Thyroid gland (tissue), 4 donors: Measurements from ENCODE around the gene CREBBP. TPM values are rescaled to one million over a fixed set of nuclear protein-coding genes. Genes with fewer than 3 reads are reported as not detected.
A peak's percentile ranks its signal among the peaks of the same experiment; 100 is the strongest.

Experiments used
- DNase-seq, 2 donors: peaks; one replicate each; pipeline ENCODE4 v3.0.0-alpha.2; 2019
- H3K27ac ChIP-seq, 3 donors: fragments of 200-600 bp; sonication (generic); 1 replicate in 2 of 3; 2 replicates in 1 of 3; pipeline ENCODE4 v1.5.1; 2016 to 2019; ENCODE audit warnings: mild to moderate bottlenecking in 1 of 3, moderate library complexity in 1 of 3
- H3K27me3 ChIP-seq: fragments of 200-600 bp; sonication (generic); one replicate; pipeline ENCODE4 v1.5.1; 2019
- H3K36me3 ChIP-seq, 2 donors: fragments of 200-600 bp; sonication (generic); one replicate each; pipeline ENCODE4 v1.5.1; 2016 to 2019
- H3K4me1 ChIP-seq, 2 donors: fragments of 200-600 bp; sonication (generic); one replicate each; pipeline ENCODE4 v1.5.1; 2017 to 2019
- H3K4me3 ChIP-seq, 3 donors: fragments of 200-600 bp; sonication (generic); replicated peaks in 1 of 3; 1 replicate in 2 of 3; 2 replicates in 1 of 3; pipeline ENCODE4 v1.5.1; 2016; ENCODE audit warnings: mild to moderate bottlenecking in 1 of 3
- H3K9me3 ChIP-seq: fragments of 200-600 bp; sonication (generic); one replicate; pipeline ENCODE4 v1.5.1; 2017
- CTCF ChIP-seq, 6 experiments: fragments of 200-600 bp in 3 of 6; fragments of 450-650 bp in 3 of 6; sonication (generic) in 3 of 6; IDR thresholded peaks; one replicate each; pipeline ENCODE4 v1.5.1; 2016 to 2019; ENCODE audit warnings: antibody characterized with exemption in 6 of 6, mild to moderate bottlenecking in 2 of 6, inconsistent platforms in 1 of 6, moderate library complexity in 1 of 6
- POLR2A ChIP-seq, 2 donors: fragments of 450-650 bp; IDR thresholded peaks; one replicate each; pipeline ENCODE4 v1.6.1; 2017; ENCODE audit warnings: antibody characterized with exemption in 2 of 2, mild to moderate bottlenecking in 2 of 2, moderate library complexity in 1 of 2
- WGBS, 2 donors: methylation state at CpG; one replicate each; pipeline ENCODE4 v1.1.5; 2017; 5-methylcytosine and 5-hydroxymethylcytosine counted together
- intact Hi-C: fragments of 100-400 bp; cut with DNase I; formaldehyde crosslinking; loops from one replicate; pipeline ENCODE4 v1.15.1; 2023
- total RNA-seq, 4 donors: library from RNA; depleted of rRNA; stranded (reverse); fragments of >200 nt; gene quantifications; one replicate each; pipeline ENCODE4 v1.2.3, GENCODE V29; 2016

Gene CREBBP
- total RNA-seq, 4 donors from 2014 or later = 52.5 to 157 (median 75.9) TPM

- peaks cover 0 to 8% of the 10 kb centered on the region in 2 donors for H3K4me1 ChIP-seq
- no peak overlapping the region for H3K27ac ChIP-seq
- no peak for DNase-seq
- H3K36me3 ChIP-seq = peaks cover 24 to 51% of the 10 kb centered on the region in 2 donors
- intact Hi-C loops = loop anchor here (10.0 kb wide), 1 partner anchor 86 kb away; no protein-coding TSS in a partner anchor
- no peaks in the 10 kb centered on the region for H3K27me3 ChIP-seq
- no peaks in the 10 kb centered on the region for H3K9me3 ChIP-seq
- 60 to 72% methylated on average over 6 of the region's 6 CpGs for WGBS, 2 donors
- TF ChIP-seq POLR2A (IDR thresholded peaks at IDR 0.05) (no peak), CTCF (IDR thresholded peaks at IDR 0.05) (no peak)
- no peak overlapping the region for H3K4me3 ChIP-seq
Measured at GRCh38 chr16:3780570-3780969, 99.9 kb downstream of the CREBBP start.

GRCh38 chr16:3776316-3776715 is 104.2 kb downstream of the CREBBP start:
- H3K27me3 ChIP-seq = no peaks in the 10 kb centered on the region
- peaks cover 46 to 60% of the 10 kb centered on the region in 2 donors for H3K36me3 ChIP-seq
- H3K4me3 ChIP-seq = no peak overlapping the region
- no peaks in the 10 kb centered on the region for H3K9me3 ChIP-seq
- TF ChIP-seq POLR2A (IDR thresholded peaks at IDR 0.05) = no peak
- TF ChIP-seq CTCF (IDR thresholded peaks at IDR 0.05) = no peak
- DNase-seq = peak; percentile 85 to 89
- 36 to 42% methylated on average over 4 of the region's 4 CpGs for WGBS, 2 donors
- H3K27ac ChIP-seq = peak overlapping the region in 2 of 3 donors; percentile 3 to 30
- intact Hi-C loops = no loop called here
- peaks cover 0 to 14% of the 10 kb centered on the region in 2 donors for H3K4me1 ChIP-seq

GRCh38 chr16:3774819-3775218 is 105.7 kb downstream of the CREBBP start:
- no peak for DNase-seq
- H3K9me3 ChIP-seq = no peaks in the 10 kb centered on the region
- peaks cover 53 to 59% of the 10 kb centered on the region in 2 donors for H3K36me3 ChIP-seq
- no peak overlapping the region for H3K27ac ChIP-seq
- no peak overlapping the region for H3K4me3 ChIP-seq
- intact Hi-C loops = no loop called here
- TF ChIP-seq CTCF (IDR thresholded peaks at IDR 0.05) (no peak), POLR2A (IDR thresholded peaks at IDR 0.05) (no peak)
- no peaks in the 10 kb centered on the region for H3K27me3 ChIP-seq
- 84 to 91% methylated on average over 6 of the region's 6 CpGs for WGBS, 2 donors
- peaks cover 0 to 14% of the 10 kb centered on the region in 2 donors for H3K4me1 ChIP-seq

- intact Hi-C loops = no loop called here
- peak; percentile 42 for DNase-seq
- no peak for TF ChIP-seq CTCF (IDR thresholded peaks at IDR 0.05)
- TF ChIP-seq POLR2A (IDR thresholded peaks at IDR 0.05) = no peak
- WGBS, 2 donors = 54 to 59% methylated on average over 6 of the region's 6 CpGs
- no peaks in the 10 kb centered on the region for H3K27me3 ChIP-seq
- peaks cover 0 to 14% of the 10 kb centered on the region in 2 donors for H3K4me1 ChIP-seq
- H3K9me3 ChIP-seq = no peaks in the 10 kb centered on the region
- no peak overlapping the region for H3K4me3 ChIP-seq
- H3K36me3 ChIP-seq = peaks cover 48 to 57% of the 10 kb centered on the region in 2 donors
- H3K27ac ChIP-seq = no peak overlapping the region
Measured at GRCh38 chr16:3774156-3774767, 106.3 kb downstream of the CREBBP start.

- no peaks in the 10 kb centered on the region for H3K9me3 ChIP-seq
- DNase-seq = no peak
- H3K27me3 ChIP-seq = no peaks in the 10 kb centered on the region
- H3K36me3 ChIP-seq = peaks cover 52 to 57% of the 10 kb centered on the region in 2 donors
- intact Hi-C loops = no loop called here
- TF ChIP-seq CTCF (IDR thresholded peaks at IDR 0.05) = no peak
- no peak for TF ChIP-seq POLR2A (IDR thresholded peaks at IDR 0.05)
- no peak overlapping the region for H3K4me3 ChIP-seq
- H3K27ac ChIP-seq = no peak overlapping the region
- WGBS, 2 donors = 88 to 95% methylated on average over 14 of the region's 14 CpGs
- peaks cover 0 to 14% of the 10 kb centered on the region in 2 donors for H3K4me1 ChIP-seq
Measured at GRCh38 chr16:3773663-3774062, 106.8 kb downstream of the CREBBP start.
